ENCODE data around the gene PARN. TPM values are rescaled to one million over a fixed set of nuclear protein-coding genes. Genes with fewer than 3 reads are reported as not detected.
"Not testable (repeated sequence)": the region's sequence is repeated elsewhere in the genome, so short reads cannot be mapped to it uniquely, and the experiment has no call there.

PARN gene
- total RNA-seq, 1 donor from 2014 or later: 31.2 TPM

GRCh38 chr16:14553447-14553846, 76.6 kb downstream of the PARN start:
- no peak for DNase-seq
- no peak for ATAC-seq
- Histone ChIP-seq H3K4me1 (peaks cover 6% of the 10 kb centered on the region), H3K36me3 (peaks cover 41% of the 10 kb centered on the region), H3K9me3 (no peaks in the 10 kb centered on the region), H3K4me3 (no peak overlapping the region), H3K27ac (no peak overlapping the region), H3K27me3 (no peaks in the 10 kb centered on the region)
- intact Hi-C loops (cut with DNase I): no loop called here
- TF ChIP-seq, protein P1, sequence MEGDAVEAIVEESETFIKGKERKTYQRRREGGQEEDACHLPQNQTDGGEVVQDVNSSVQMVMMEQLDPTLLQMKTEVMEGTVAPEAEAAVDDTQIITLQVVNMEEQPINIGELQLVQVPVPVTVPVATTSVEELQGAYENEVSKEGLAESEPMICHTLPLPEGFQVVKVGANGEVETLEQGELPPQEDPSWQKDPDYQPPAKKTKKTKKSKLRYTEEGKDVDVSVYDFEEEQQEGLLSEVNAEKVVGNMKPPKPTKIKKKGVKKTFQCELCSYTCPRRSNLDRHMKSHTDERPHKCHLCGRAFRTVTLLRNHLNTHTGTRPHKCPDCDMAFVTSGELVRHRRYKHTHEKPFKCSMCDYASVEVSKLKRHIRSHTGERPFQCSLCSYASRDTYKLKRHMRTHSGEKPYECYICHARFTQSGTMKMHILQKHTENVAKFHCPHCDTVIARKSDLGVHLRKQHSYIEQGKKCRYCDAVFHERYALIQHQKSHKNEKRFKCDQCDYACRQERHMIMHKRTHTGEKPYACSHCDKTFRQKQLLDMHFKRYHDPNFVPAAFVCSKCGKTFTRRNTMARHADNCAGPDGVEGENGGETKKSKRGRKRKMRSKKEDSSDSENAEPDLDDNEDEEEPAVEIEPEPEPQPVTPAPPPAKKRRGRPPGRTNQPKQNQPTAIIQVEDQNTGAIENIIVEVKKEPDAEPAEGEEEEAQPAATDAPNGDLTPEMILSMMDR (IDR thresholded peaks at IDR 0.05): no peak

DNA sequence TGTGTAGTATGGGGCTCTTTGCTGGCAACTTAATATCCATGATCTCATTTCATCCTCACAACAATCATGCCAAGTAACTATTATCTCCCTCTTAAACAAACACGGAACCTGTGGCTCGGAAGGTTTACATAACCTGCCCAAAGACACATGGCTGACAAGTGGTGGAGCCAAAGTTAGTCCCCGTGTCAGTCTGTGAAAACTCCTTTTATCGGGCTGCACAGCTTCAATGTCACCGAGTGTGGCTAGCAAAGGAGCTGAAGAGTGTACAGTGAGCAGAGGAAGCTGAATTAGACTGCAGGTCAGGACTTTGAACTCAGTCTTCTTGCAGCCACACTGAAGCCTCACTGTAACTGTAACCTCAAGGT, 80.3 kb downstream of the PARN start:
- ATAC-seq: peak; percentile 45
- peaks cover 33% of the 10 kb centered on the region for H3K36me3 ChIP-seq
- no peak overlapping the region for H3K4me3 ChIP-seq
- intact Hi-C loops (cut with DNase I): no loop called here
- H3K27me3 ChIP-seq: no peaks in the 10 kb centered on the region
- TF ChIP-seq, protein P1 (IDR thresholded peaks at IDR 0.05): no peak
- no peak overlapping the region for H3K27ac ChIP-seq
- peaks cover 6% of the 10 kb centered on the region for H3K4me1 ChIP-seq
- no peaks in the 10 kb centered on the region for H3K9me3 ChIP-seq
- no peak for DNase-seq

GRCh38 chr16:14548933-14549788, 80.9 kb downstream of the PARN start:
- Histone ChIP-seq H3K4me1 (peaks cover 6% of the 10 kb centered on the region), H3K4me3 (no peak overlapping the region), H3K27ac (no peak overlapping the region), H3K36me3 (peaks cover 33% of the 10 kb centered on the region), H3K27me3 (no peaks in the 10 kb centered on the region), H3K9me3 (no peaks in the 10 kb centered on the region)
- intact Hi-C loops (cut with DNase I): no loop called here
- ATAC-seq (no peak), DNase-seq (no peak)
- TF ChIP-seq, protein P1 (IDR thresholded peaks at IDR 0.05): no peak

DNA sequence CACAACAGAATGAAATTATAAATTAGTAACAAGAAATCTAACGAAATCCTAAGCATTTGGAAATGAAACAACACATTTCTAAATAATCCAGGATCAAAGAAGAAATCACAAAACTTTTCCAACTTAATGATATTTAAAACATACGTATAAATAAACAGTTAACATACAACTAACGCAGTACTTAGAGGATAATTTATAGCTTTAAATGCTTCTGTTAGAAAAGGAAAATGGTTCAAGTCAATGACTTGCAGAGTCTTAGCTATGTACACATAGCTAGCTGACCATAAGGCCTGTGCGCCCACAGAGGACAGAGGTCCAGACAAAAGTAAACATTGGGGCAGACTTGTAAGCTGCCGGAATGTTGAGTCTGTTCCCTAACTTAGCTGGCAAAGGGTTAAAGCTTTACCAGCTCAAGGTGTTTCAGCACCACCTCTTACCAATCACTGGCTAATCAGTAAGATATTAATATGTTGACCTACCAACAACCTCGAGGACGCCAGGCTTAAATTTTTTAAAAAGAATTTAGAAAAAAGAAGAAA, 84.6 kb downstream of the PARN start:
- peaks cover 6% of the 10 kb centered on the region for H3K4me1 ChIP-seq
- no peaks in the 10 kb centered on the region for H3K27me3 ChIP-seq
- no peak overlapping the region for H3K4me3 ChIP-seq
- intact Hi-C loops (cut with DNase I): no loop called here
- H3K36me3 ChIP-seq: peaks cover 7% of the 10 kb centered on the region
- H3K9me3 ChIP-seq: no peaks in the 10 kb centered on the region
- ATAC-seq (no peak), DNase-seq (no peak)
- TF ChIP-seq, protein P1 (IDR thresholded peaks at IDR 0.05): no peak
- no peak overlapping the region for H3K27ac ChIP-seq

GRCh38 chr16:14544846-14545245, 85.2 kb downstream of the PARN start:
- H3K27ac ChIP-seq; ATAC-seq; intact Hi-C loops (cut with DNase I); H3K27me3 ChIP-seq; H3K4me1 ChIP-seq; DNase-seq; H3K36me3 ChIP-seq; H3K4me3 ChIP-seq; H3K9me3 ChIP-seq: not testable (repeated sequence)

GRCh38 chr16:14539631-14540030, 90.4 kb downstream of the PARN start:
- H3K4me1 ChIP-seq: no peaks in the 10 kb centered on the region
- no peaks in the 10 kb centered on the region for H3K27me3 ChIP-seq
- DNase-seq: no peak
- TF ChIP-seq, protein P1 (IDR thresholded peaks at IDR 0.05): no peak
- H3K4me3 ChIP-seq: no peak overlapping the region
- no peaks in the 10 kb centered on the region for H3K36me3 ChIP-seq
- H3K27ac ChIP-seq: no peak overlapping the region
- no peaks in the 10 kb centered on the region for H3K9me3 ChIP-seq
- intact Hi-C loops (cut with DNase I): no loop called here
- no peak for ATAC-seq

Measured in upper lobe of right lung (tissue), 1 donor.